Uterus (tissue), 4 donors: Measurements from ENCODE around the gene CDK12. TPM values are rescaled to one million over a fixed set of nuclear protein-coding genes. Genes with fewer than 3 reads are reported as not detected.

Source experiments
- DNase-seq, 2 donors: peaks; one replicate each; pipeline ENCODE4 v3.0.0-alpha.2; 2019 to 2020
- H3K27ac ChIP-seq, 2 donors: fragments of 200-600 bp; sonication (generic); 1 replicate in 1 of 2; 2 replicates in 1 of 2; pipeline ENCODE4 v1.5.1; 2016 to 2018
- H3K27me3 ChIP-seq, 2 donors: fragments of 200-600 bp; sonication (generic); one replicate each; pipeline ENCODE4 v1.5.1; 2018 to 2019; ENCODE audit warnings: control low read depth in 1 of 2
- H3K36me3 ChIP-seq, 2 donors: fragments of 200-600 bp; sonication (generic); one replicate each; pipeline ENCODE4 v1.5.1; 2019; ENCODE audit warnings: control low read depth in 1 of 2
- H3K4me1 ChIP-seq, 2 donors: fragments of 200-600 bp; sonication (generic); one replicate each; pipeline ENCODE4 v1.5.1; 2018 to 2019; ENCODE audit warnings: control low read depth in 1 of 2
- H3K4me3 ChIP-seq, 2 donors: fragments of 200-600 bp; sonication (generic); 1 replicate in 1 of 2; 2 replicates in 1 of 2; pipeline ENCODE4 v1.5.1; 2018 to 2019; ENCODE audit warnings: mild to moderate bottlenecking in 1 of 2
- H3K9me3 ChIP-seq, 2 donors: fragments of 200-600 bp; sonication (generic); one replicate each; pipeline ENCODE4 v1.5.1; 2019; ENCODE audit warnings: control low read depth in 1 of 2
- POLR2A ChIP-seq, 2 donors: fragments of 450-650 bp; IDR thresholded peaks; one replicate each; pipeline ENCODE4 v1.6.1; 2016; ENCODE audit warnings: antibody characterized with exemption in 2 of 2, mild to moderate bottlenecking in 1 of 2, moderate library complexity in 1 of 2
- intact Hi-C: fragments of 100-400 bp; cut with DNase I; formaldehyde crosslinking; loops from one replicate; pipeline ENCODE4 v1.15.1; 2023; ENCODE audit warnings: low total_unique reads
- total RNA-seq, 4 donors: library from RNA; depleted of rRNA in 3 of 4; stranded (reverse); fragments of >200 nt in 3 of 4; gene quantifications; one replicate each; pipeline versions ENCODE4 v1.1.0 to v1.2.4, GENCODE V29; 2014 to 2023
- TF ChIP-seq, protein P1 (sequence below), 4 experiments: fragments of 200-600 bp in 2 of 4; fragments of 450-650 bp in 2 of 4; sonication (generic) in 2 of 4; IDR thresholded peaks; one replicate each; pipeline ENCODE4 v1.5.1; 2016 to 2019; ENCODE audit warnings: antibody characterized with exemption in 4 of 4, mild to moderate bottlenecking in 2 of 4, moderate library complexity in 1 of 4
- donor health status: DM: yes; HTN: yes; CAD: no.

CDK12 gene
- total RNA-seq, 4 donors from 2014 or later: 17.9 to 86.0 (median 27.2) TPM

- intact Hi-C loops: no loop called here
- Histone ChIP-seq H3K4me1 (no peaks in the 10 kb centered on the region), H3K9me3 (no peaks in the 10 kb centered on the region), H3K4me3 (no peak overlapping the region), H3K27ac (no peak overlapping the region), H3K27me3 (no peaks in the 10 kb centered on the region), H3K36me3 (no peaks in the 10 kb centered on the region)
- DNase-seq: no peak
- no peak for TF ChIP-seq POLR2A (IDR thresholded peaks at IDR 0.05)
- TF ChIP-seq, protein P1, sequence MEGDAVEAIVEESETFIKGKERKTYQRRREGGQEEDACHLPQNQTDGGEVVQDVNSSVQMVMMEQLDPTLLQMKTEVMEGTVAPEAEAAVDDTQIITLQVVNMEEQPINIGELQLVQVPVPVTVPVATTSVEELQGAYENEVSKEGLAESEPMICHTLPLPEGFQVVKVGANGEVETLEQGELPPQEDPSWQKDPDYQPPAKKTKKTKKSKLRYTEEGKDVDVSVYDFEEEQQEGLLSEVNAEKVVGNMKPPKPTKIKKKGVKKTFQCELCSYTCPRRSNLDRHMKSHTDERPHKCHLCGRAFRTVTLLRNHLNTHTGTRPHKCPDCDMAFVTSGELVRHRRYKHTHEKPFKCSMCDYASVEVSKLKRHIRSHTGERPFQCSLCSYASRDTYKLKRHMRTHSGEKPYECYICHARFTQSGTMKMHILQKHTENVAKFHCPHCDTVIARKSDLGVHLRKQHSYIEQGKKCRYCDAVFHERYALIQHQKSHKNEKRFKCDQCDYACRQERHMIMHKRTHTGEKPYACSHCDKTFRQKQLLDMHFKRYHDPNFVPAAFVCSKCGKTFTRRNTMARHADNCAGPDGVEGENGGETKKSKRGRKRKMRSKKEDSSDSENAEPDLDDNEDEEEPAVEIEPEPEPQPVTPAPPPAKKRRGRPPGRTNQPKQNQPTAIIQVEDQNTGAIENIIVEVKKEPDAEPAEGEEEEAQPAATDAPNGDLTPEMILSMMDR (IDR thresholded peaks at IDR 0.05): no peak
Observed at GRCh38 chr17:39447561-39447960, 13.7 kb upstream of the CDK12 start.

GRCh38 chr17:39450051-39450450 is 11.2 kb upstream of the CDK12 start:
- Histone ChIP-seq H3K36me3 (no peaks in the 10 kb centered on the region), H3K4me3 (peak overlapping the region in 1 of 2 donors; percentile 97), H3K27ac (no peak overlapping the region), H3K9me3 (no peaks in the 10 kb centered on the region), H3K4me1 (no peaks in the 10 kb centered on the region), H3K27me3 (no peaks in the 10 kb centered on the region)
- no peak for DNase-seq
- TF ChIP-seq, protein P1 (IDR thresholded peaks at IDR 0.05): no peak
- no peak for TF ChIP-seq POLR2A (IDR thresholded peaks at IDR 0.05)
- intact Hi-C loops: no loop called here

GRCh38 chr17:39450847-39451581 is 10.3 kb upstream of the CDK12 start, which contains the start of gene MED1:
Gene MED1, minus strand, starts transcription at chr17:39451263. Its CDS starts 201 bp downstream, at chr17:39451062.
- H3K36me3 ChIP-seq: no peaks in the 10 kb centered on the region
- H3K9me3 ChIP-seq: no peaks in the 10 kb centered on the region
- no peaks in the 10 kb centered on the region for H3K27me3 ChIP-seq
- intact Hi-C loops: no loop called here
- peak within 1 kb of the TSS; percentile 81 to 97 for H3K4me3 ChIP-seq
- no peaks in the 10 kb centered on the region for H3K4me1 ChIP-seq
- peak within 1 kb of the TSS; percentile 82 to 93 for H3K27ac ChIP-seq
- peak; percentile 94 to 95 for DNase-seq
- TF ChIP-seq, protein P1 (IDR thresholded peaks at IDR 0.05): peak in 1 of 4 experiments; percentile 9
- TF ChIP-seq POLR2A (IDR thresholded peaks at IDR 0.05): peak; percentile 31 to 50

DNA sequence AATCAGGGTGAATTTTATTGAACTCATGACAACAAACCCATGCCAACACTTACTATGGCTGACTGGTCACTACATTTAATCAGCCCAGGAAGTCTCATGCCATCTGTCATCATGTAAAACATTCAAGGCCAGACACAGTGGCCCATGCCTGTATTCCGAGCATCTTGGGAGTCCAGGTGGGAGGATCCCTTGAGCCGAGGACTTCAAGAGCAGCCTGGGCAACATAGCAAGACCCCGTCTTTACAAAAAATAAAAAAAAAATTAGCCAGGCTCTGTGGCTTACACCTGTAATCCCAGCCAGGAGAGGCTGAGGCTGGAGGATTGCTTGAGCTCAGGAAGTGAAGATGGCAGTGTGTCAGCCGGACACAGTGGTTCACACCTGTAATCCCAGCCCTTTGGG is 5.4 kb upstream of the CDK12 start:
- TF ChIP-seq, protein P1 (IDR thresholded peaks at IDR 0.05): no peak
- no peak for TF ChIP-seq POLR2A (IDR thresholded peaks at IDR 0.05)
- H3K4me3 ChIP-seq: no peak overlapping the region
- no peaks in the 10 kb centered on the region for H3K9me3 ChIP-seq
- intact Hi-C loops: no loop called here
- H3K27me3 ChIP-seq: no peaks in the 10 kb centered on the region
- DNase-seq: no peak
- H3K27ac ChIP-seq: no peak overlapping the region
- H3K36me3 ChIP-seq: no peaks in the 10 kb centered on the region
- no peaks in the 10 kb centered on the region for H3K4me1 ChIP-seq

- DNase-seq: peak in 1 of 2 donors; percentile 22
- Histone ChIP-seq H3K27me3 (no peaks in the 10 kb centered on the region), H3K4me1 (peaks cover 4 to 11% of the 10 kb centered on the region in 2 donors), H3K27ac (peak overlapping the region; percentile 93 to 98), H3K4me3 (peak overlapping the region; percentile 71 to 92), H3K9me3 (no peaks in the 10 kb centered on the region), H3K36me3 (no peaks in the 10 kb centered on the region)
- intact Hi-C loops: no loop called here
- TF ChIP-seq, protein P1 (IDR thresholded peaks at IDR 0.05): no peak
- no peak for TF ChIP-seq POLR2A (IDR thresholded peaks at IDR 0.05)
Observed at GRCh38 chr17:39461926-39462569, 762 bp downstream of the CDK12 start.
